DND-41 (cell line): ENCODE results near the gene EN1.

Source experiments
- ATAC-seq: fragments of 200-7000 bp; cut with Tn5 transposase; 3 replicates; pipeline ENCODE4 v1.9.1; 2021; ENCODE audit warnings: low read depth; ENCODE audit not compliant: insufficient read depth
- DNase-seq: peaks from one replicate; pipeline ENCODE4 v3.0.0-alpha.2; 2020
- H2AFZ ChIP-seq: 2 replicates; pipeline ENCODE4 v1.6.0; 2012; ENCODE audit warnings: low read depth, low read length
- H3K27ac ChIP-seq: 2 replicates; pipeline ENCODE4 v1.5.1; 2012; ENCODE audit warnings: low read length, inconsistent platforms
- H3K27me3 ChIP-seq: fragments of 200-600 bp; sonication (generic); 2 replicates; pipeline ENCODE4 v1.6.0; 2012; ENCODE audit warnings: low read length, mild to moderate bottlenecking, inconsistent platforms; ENCODE audit not compliant: insufficient read depth, poor library complexity
- H3K36me3 ChIP-seq: 2 replicates; pipeline ENCODE4 v1.5.1; 2012; ENCODE audit warnings: low read length, inconsistent platforms; ENCODE audit not compliant: insufficient read depth
- H3K4me1 ChIP-seq: 2 replicates; pipeline ENCODE4 v1.5.1; 2012; ENCODE audit warnings: mild to moderate bottlenecking, low read length; ENCODE audit not compliant: insufficient read depth
- H3K4me2 ChIP-seq: 2 replicates; pipeline ENCODE4 v1.6.0; 2012; ENCODE audit warnings: mild to moderate bottlenecking, moderate library complexity, low read length, inconsistent platforms; ENCODE audit not compliant: insufficient read depth
- H3K4me3 ChIP-seq, 2 experiments: fragments of 200-600 bp in 1 of 2; shearing (Covaris generic) in 1 of 2; 2 replicates each; pipeline ENCODE4 v1.5.1; 2012 to 2016; ENCODE audit warnings: inconsistent platforms in 2 of 2, low read length in 2 of 2, mild to moderate bottlenecking in 2 of 2, low read depth in 1 of 2, moderate library complexity in 1 of 2
- H3K79me2 ChIP-seq: 2 replicates; pipeline ENCODE4 v1.6.0; 2012; ENCODE audit warnings: low read length, inconsistent platforms; ENCODE audit not compliant: insufficient read depth
- H3K9ac ChIP-seq: 2 replicates; pipeline ENCODE4 v1.6.0; 2012; ENCODE audit warnings: low read depth, mild to moderate bottlenecking, inconsistent platforms, low read length, moderate library complexity
- H3K9me3 ChIP-seq: 2 replicates; pipeline ENCODE4 v1.5.1; 2012; ENCODE audit warnings: low read length, moderate library complexity, mild to moderate bottlenecking, inconsistent platforms; ENCODE audit not compliant: insufficient read depth, severe bottlenecking
- H4K20me1 ChIP-seq: 2 replicates; pipeline ENCODE4 v1.6.0; 2012; ENCODE audit warnings: low read length; ENCODE audit not compliant: insufficient read depth
- CTCF ChIP-seq: IDR thresholded peaks from 2 replicates; pipeline ENCODE4 v1.5.1; 2012; ENCODE audit warnings: borderline replicate concordance, low read length, moderate library complexity, mild to moderate bottlenecking; ENCODE audit not compliant: poor library complexity, severe bottlenecking; ENCODE audit errors: extremely low read depth
- EZH2 ChIP-seq: IDR thresholded peaks from 3 replicates; pipeline ENCODE4 v1.6.1; 2012; ENCODE audit warnings: borderline replicate concordance, low read depth, mild to moderate bottlenecking, moderate library complexity, low read length, inconsistent platforms; ENCODE audit not compliant: severe bottlenecking

The EN1 gene

GRCh38 chr2:118880501-118880900 lies 33.1 kb upstream of the EN1 start:
- no peaks in the 10 kb centered on the region for H3K27me3 ChIP-seq

GRCh38 chr2:118878531-118879149 lies 31.2 kb upstream of the EN1 start:
- Histone ChIP-seq H3K79me2 (no peaks in the 10 kb centered on the region), H3K9ac (no peak overlapping the region), H3K27me3 (no peaks in the 10 kb centered on the region), H4K20me1 (no peaks in the 10 kb centered on the region), H3K9me3 (no peaks in the 10 kb centered on the region), H3K27ac (no peak overlapping the region), H2AFZ (no peak overlapping the region), H3K4me1 (peaks cover 6% of the 10 kb centered on the region; the same call in 1 of the 2 replicates), H3K4me2 (no peak overlapping the region), H3K4me3 (no peak overlapping the region), H3K36me3 (no peaks in the 10 kb centered on the region)
- TF ChIP-seq EZH2 (no peak), CTCF (no peak)
- ATAC-seq (no peak), DNase-seq (no peak)

More at GRCh38 chr2:118880501-118880900, 33.1 kb upstream of the EN1 start:
- ATAC-seq (no peak), DNase-seq (no peak)
- Histone ChIP-seq H3K9ac (no peak overlapping the region), H3K4me1 (peaks cover 6% of the 10 kb centered on the region; the same call in 1 of the 2 replicates), H3K79me2 (no peaks in the 10 kb centered on the region), H3K36me3 (no peaks in the 10 kb centered on the region), H3K4me2 (no peak overlapping the region), H4K20me1 (no peaks in the 10 kb centered on the region), H3K4me3 (no peak overlapping the region), H3K27ac (no peak overlapping the region), H2AFZ (no peak overlapping the region), H3K9me3 (no peaks in the 10 kb centered on the region)
- TF ChIP-seq EZH2 (no peak), CTCF (no peak)

- Histone ChIP-seq H3K4me1 (no peaks in the 10 kb centered on the region), H3K9ac (no peak overlapping the region), H3K36me3 (no peaks in the 10 kb centered on the region), H3K27me3 (peaks cover 5% of the 10 kb centered on the region), H3K27ac (no peak overlapping the region), H3K79me2 (no peaks in the 10 kb centered on the region), H3K4me2 (no peak overlapping the region), H3K9me3 (no peaks in the 10 kb centered on the region), H3K4me3 (no peak overlapping the region), H4K20me1 (no peaks in the 10 kb centered on the region), H2AFZ (no peak overlapping the region)
- TF ChIP-seq EZH2 (no peak), CTCF (no peak)
- DNase-seq (no peak), ATAC-seq (no peak)
These were observed 27.9 kb upstream of the EN1 start for GRCh38 chr2:118875318-118875717.
